Measurements from ENCODE around the gene CGN. TPM values are rescaled to one million over a fixed set of nuclear protein-coding genes. Genes with fewer than 3 reads are reported as not detected.
A peak's percentile ranks its signal among the peaks of the same experiment; 100 is the strongest.

CGN gene
- 1 to 10 TPM in 1 of 2 donors, not detected in 1; 2.3 TPM for total RNA-seq

DNA sequence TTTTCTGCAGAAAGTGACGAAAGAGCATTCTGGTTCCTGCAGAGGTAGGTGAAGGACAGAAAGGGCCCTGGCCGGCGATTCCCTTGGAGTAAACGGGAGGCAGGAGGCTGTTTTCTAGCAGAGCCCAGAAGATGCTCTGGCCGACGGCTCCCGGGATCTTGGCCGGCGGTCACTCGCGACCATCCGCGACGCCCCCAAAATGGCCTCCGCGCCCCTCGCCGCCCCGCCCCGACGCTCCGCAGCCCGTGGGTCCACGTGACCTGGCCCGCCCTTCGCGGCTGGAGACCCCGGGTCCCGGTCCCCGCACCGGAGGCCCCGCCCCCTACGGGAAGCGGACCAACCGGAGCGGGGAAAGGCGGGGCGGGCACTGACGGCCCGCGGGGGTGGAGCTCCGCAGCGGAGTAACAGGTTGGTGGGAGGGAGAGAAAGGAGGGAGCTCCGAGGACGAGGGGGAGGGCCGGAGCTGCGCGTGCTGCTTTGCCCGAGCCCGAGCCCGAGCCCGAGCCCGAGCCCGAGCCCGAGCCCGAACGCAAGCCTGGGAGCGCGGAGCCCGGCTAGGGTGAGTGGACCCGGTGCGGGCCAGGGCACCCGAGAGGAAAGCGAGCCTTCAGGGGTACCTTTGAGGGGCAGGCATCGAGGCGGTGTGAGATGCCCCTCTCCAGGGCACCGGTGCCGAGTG, at the start of gene CGN:
TSS of gene CGN (plus strand) at position 431 of the 679 bp plus-strand sequence. CDS start 7,133 bp downstream, outside the sequence.
- ATAC-seq (ENCODE audit: insufficient number of reproducible peaks, low FRiP score, low read depth), result peak; percentile 88
- TF ChIP-seq CTCF (IDR thresholded peaks at IDR 0.05), result no peak
- H3K4me3 ChIP-seq, result peak within 1 kb of the TSS; percentile 88

GRCh38 chr1:151461694-151462093, 49.5 kb upstream of the CGN start:
- Histone ChIP-seq H3K36me3 (no peaks in the 10 kb centered on the region), H3K4me1 (ENCODE audit: control insufficient read depth in 1 of 2, low read depth in 2 of 2) (peaks cover 8 to 15% of the 10 kb centered on the region in 2 donors), H3K4me3 (no peak overlapping the region), H3K27me3 (replicated peaks; ENCODE audit: insufficient read depth) (no peaks in the 10 kb centered on the region), H3K9me3 (no peaks in the 10 kb centered on the region), H3K27ac (no peak overlapping the region)
- TF ChIP-seq CTCF (IDR thresholded peaks at IDR 0.05), result no peak
- DNase-seq (ENCODE audit: low spot score), result no peak
- no peak for ATAC-seq (ENCODE audit: insufficient number of reproducible peaks, low FRiP score, low read depth)

More for the DNA sequence above, at the start of gene CGN:
- H3K27ac ChIP-seq, result peak within 1 kb of the TSS; percentile 45 to 56
- DNase-seq (ENCODE audit: low spot score), result peak; percentile 37
- peaks cover 8 to 24% of the 10 kb centered on the region in 2 donors for H3K4me1 ChIP-seq (ENCODE audit: control insufficient read depth in 1 of 2, low read depth in 2 of 2)
- H3K9me3 ChIP-seq, result no peaks in the 10 kb centered on the region
- H3K36me3 ChIP-seq, result no peaks in the 10 kb centered on the region
- no peaks in the 10 kb centered on the region for H3K27me3 ChIP-seq (replicated peaks; ENCODE audit: insufficient read depth)

DNA sequence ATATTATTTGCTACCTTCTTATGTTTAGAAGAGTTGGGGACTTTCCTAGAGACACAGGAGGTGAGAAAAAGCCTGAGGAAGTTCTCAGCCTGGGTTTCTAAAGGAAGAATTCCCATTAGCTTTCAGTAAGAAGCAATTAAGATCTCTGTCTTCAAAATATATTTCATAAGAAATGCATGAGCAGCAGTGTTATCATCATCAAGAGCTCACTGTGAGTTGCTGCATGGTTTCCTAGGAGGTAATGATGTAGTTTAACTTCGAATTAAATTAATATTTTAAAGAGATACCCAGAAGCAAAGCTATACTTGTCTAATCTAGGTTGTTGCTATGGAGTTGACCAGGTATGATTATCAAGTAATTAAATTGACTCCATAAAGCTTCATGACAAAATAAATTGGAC, 46.2 kb upstream of the CGN start:
- Histone ChIP-seq H3K9me3 (no peaks in the 10 kb centered on the region), H3K36me3 (no peaks in the 10 kb centered on the region), H3K27ac (no peak overlapping the region), H3K4me3 (no peak overlapping the region), H3K27me3 (replicated peaks; ENCODE audit: insufficient read depth) (no peaks in the 10 kb centered on the region), H3K4me1 (ENCODE audit: control insufficient read depth in 1 of 2, low read depth in 2 of 2) (peaks cover 0 to under 1% of the 10 kb centered on the region in 2 donors)
- DNase-seq (ENCODE audit: low spot score) (no peak), ATAC-seq (ENCODE audit: insufficient number of reproducible peaks, low FRiP score, low read depth) (no peak)
- no peak for TF ChIP-seq CTCF (IDR thresholded peaks at IDR 0.05)

DNA sequence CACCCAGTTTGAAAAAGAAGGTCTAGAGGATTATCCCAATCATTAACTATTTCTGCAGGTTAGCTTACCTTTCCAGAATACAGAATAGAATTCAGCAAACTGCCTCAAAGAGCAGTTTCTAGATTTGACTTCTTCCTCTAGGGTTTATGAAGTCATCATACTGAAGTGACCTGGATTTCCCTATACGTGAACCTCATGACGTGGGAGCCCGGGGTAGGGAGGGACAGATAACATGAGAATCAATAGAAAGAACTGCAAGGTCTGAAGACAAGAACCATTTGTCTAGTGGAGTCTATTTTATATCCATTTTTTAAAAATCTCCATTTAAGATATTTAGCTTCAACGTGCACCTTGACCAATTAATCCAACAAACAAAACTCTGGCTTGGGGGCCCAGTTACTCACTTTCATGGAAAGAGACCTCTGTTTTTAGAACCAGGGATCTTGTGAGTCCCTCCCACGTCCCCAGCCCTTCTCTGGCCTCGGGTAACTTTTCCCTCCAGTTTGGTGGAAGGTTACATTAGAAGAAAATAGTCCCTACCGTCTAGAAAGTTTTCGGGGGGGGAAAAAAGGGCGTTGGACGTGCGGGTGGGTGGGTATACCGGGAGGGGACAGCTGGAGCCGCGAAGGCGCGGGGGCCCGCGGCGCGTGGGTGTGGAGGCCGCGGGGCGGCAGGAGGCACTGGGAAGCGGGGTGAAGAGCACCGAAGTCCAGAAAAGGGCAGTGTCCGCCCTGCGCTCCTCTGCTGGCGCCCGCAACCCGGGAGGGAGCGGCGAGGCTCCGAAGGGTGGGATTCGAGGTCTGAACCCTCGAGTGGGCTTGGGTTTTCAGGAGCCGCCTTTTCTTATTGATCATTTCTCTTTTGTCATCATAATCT, 38.1 kb upstream of the CGN start:
- no peaks in the 10 kb centered on the region for H3K27me3 ChIP-seq (replicated peaks; ENCODE audit: insufficient read depth)
- H3K9me3 ChIP-seq, result no peaks in the 10 kb centered on the region
- H3K4me1 ChIP-seq (ENCODE audit: control insufficient read depth in 1 of 2, low read depth in 2 of 2), result peaks cover 3 to 12% of the 10 kb centered on the region in 2 donors
- H3K36me3 ChIP-seq, result no peaks in the 10 kb centered on the region
- peak; percentile 28 for ATAC-seq (ENCODE audit: insufficient number of reproducible peaks, low FRiP score, low read depth)
- peak overlapping the region; percentile 81 for H3K4me3 ChIP-seq
- no peak for DNase-seq (ENCODE audit: low spot score)
- H3K27ac ChIP-seq, result peak overlapping the region; percentile 46 to 72
- TF ChIP-seq CTCF (IDR thresholded peaks at IDR 0.05), result no peak

- no peak overlapping the region for H3K4me3 ChIP-seq
- H3K4me1 ChIP-seq (ENCODE audit: control insufficient read depth in 1 of 2, low read depth in 2 of 2), result peaks cover 3 to 12% of the 10 kb centered on the region in 2 donors
- TF ChIP-seq CTCF (IDR thresholded peaks at IDR 0.05), result no peak
- H3K36me3 ChIP-seq, result no peaks in the 10 kb centered on the region
- no peaks in the 10 kb centered on the region for H3K9me3 ChIP-seq
- no peak for DNase-seq (ENCODE audit: low spot score)
- H3K27ac ChIP-seq, result no peak overlapping the region
- no peak for ATAC-seq (ENCODE audit: insufficient number of reproducible peaks, low FRiP score, low read depth)
- no peaks in the 10 kb centered on the region for H3K27me3 ChIP-seq (replicated peaks; ENCODE audit: insufficient read depth)
Measured at GRCh38 chr1:151474745-151475144, 36.4 kb upstream of the CGN start.

Measured in thoracic aorta (tissue), 2 donors.